K562 (cell line): ENCODE measurements around the gene TIMM50. TPM values are rescaled to one million over a fixed set of nuclear protein-coding genes. Genes with fewer than 3 reads are reported as not detected.
A peak's percentile ranks its signal among the peaks of the same experiment; 100 is the strongest.

Source experiments
- CAMTA2 ChIP-seq: fragments of 250-450 bp; sonication (Bioruptor Pico); conservative IDR thresholded peaks from 2 replicates; pipeline ENCODE4 v1.5.1; 2022
- CCNT2 ChIP-seq: IDR thresholded peaks from 2 replicates; pipeline ENCODE4 v1.6.1; 2011; ENCODE audit warnings: borderline replicate concordance, low read depth, mild to moderate bottlenecking, moderate library complexity, mixed read lengths, low read length; ENCODE audit not compliant: insufficient read length; ENCODE audit errors: extremely low read depth
- DPF2 ChIP-seq: fragments of 450-650 bp; IDR thresholded peaks from 2 replicates; pipeline ENCODE4 v1.6.1; 2016
- E2F5 ChIP-seq: sonication (generic); formaldehyde crosslinking; IDR thresholded peaks from 2 replicates; pipeline ENCODE4 v1.8.0; 2022; ENCODE audit warnings: mild to moderate bottlenecking, missing genetic modification reagents
- GABPA ChIP-seq: fragments of 200-800 bp; sonication (Bioruptor generic); conservative IDR thresholded peaks from 2 replicates; pipeline ENCODE4 v1.6.1; 2016; ENCODE audit warnings: low read depth, missing genetic modification characterization, missing compliant biosample characterization
- KAT8 ChIP-seq: fragments of 450-650 bp; IDR thresholded peaks from 2 replicates; pipeline ENCODE4 v1.6.1; 2016; ENCODE audit warnings: low read depth, mild to moderate bottlenecking
- MEF2A ChIP-seq: IDR thresholded peaks from 2 replicates; pipeline ENCODE4 v1.6.1; 2011; ENCODE audit warnings: low read depth, mild to moderate bottlenecking, low read length, moderate library complexity; ENCODE audit not compliant: control insufficient read depth
- THRAP3 ChIP-seq: fragments of 450-650 bp; IDR thresholded peaks from 2 replicates; pipeline ENCODE4 v1.6.1; 2016; ENCODE audit warnings: mild to moderate bottlenecking, inconsistent platforms, borderline replicate concordance
- YBX1 ChIP-seq: fragments of 450-650 bp; IDR thresholded peaks from 2 replicates; pipeline ENCODE4 v1.7.1; 2016; ENCODE audit warnings: mild to moderate bottlenecking
- ZNF77 ChIP-seq: fragments of 250-450 bp; sonication (Bioruptor Pico); IDR thresholded peaks from 2 replicates; pipeline ENCODE4 v1.5.0; 2020
- polyA plus RNA-seq, 8 experiments: library from polyadenylated mRNA; depleted of rRNA in 4 of 8; stranded (reverse) in 5 of 8; unstranded in 3 of 8; fragments of >200 nt; fragmentation: Nextera tagmentation in 2 of 8; fragmentation: Illumina TruSeq in 1 of 8; extraction: Ambion mirVana in 2 of 8; extraction: Trizol in 1 of 8; gene quantifications; 2 replicates each; pipeline versions ENCODE4 v1.2.1 to v1.2.3, GENCODE V29; 2011 to 2014; ENCODE audit warnings: inconsistent platforms in 1 of 8, missing spikeins in 1 of 8
- total RNA-seq, 7 experiments: library from RNA; depleted of rRNA in 6 of 7; stranded (reverse); fragments of >200 nt in 6 of 7; fragmentation: Illumina TruSeq in 2 of 7; extraction: Trizol in 2 of 7; gene quantifications; 2 replicates each; pipeline versions ENCODE4 v1.2.1 to v1.2.3, GENCODE V29; 2011 to 2021; ENCODE audit warnings: low replicate concordance in 1 of 7
- TF ChIP-seq, protein P1 (sequence below): sonication (generic); formaldehyde crosslinking; IDR thresholded peaks from 2 replicates; pipeline ENCODE4 v1.8.1; 2023; ENCODE audit warnings: mild to moderate bottlenecking, missing genetic modification reagents
- TF ChIP-seq, protein P2 (sequence below), 2 experiments: fragments of 150-350 bp in 1 of 2; IDR thresholded peaks; 2 replicates each; pipeline ENCODE4 v1.6.1; 2012 to 2016; ENCODE audit warnings: low read depth in 2 of 2, low read length in 2 of 2, mild to moderate bottlenecking in 1 of 2, moderate library complexity in 1 of 2
- TF ChIP-seq, protein P3 (sequence below), 2 experiments: IDR thresholded peaks in 1 of 2; conservative IDR thresholded peaks in 1 of 2; 2 replicates each; pipeline ENCODE4 v1.6.1; 2016; ENCODE audit warnings: low read depth in 2 of 2, mild to moderate bottlenecking in 1 of 2, missing compliant biosample characterization in 1 of 2, missing genetic modification characterization in 1 of 2, moderate library complexity in 1 of 2

TIMM50 gene
- total and polyA plus RNA-seq, 9 of the 15 experiments (the other 6 are each of a cell fraction or from before 2014, with no cell fraction given) = 28.3 to 221 (median 170) TPM

DNA sequence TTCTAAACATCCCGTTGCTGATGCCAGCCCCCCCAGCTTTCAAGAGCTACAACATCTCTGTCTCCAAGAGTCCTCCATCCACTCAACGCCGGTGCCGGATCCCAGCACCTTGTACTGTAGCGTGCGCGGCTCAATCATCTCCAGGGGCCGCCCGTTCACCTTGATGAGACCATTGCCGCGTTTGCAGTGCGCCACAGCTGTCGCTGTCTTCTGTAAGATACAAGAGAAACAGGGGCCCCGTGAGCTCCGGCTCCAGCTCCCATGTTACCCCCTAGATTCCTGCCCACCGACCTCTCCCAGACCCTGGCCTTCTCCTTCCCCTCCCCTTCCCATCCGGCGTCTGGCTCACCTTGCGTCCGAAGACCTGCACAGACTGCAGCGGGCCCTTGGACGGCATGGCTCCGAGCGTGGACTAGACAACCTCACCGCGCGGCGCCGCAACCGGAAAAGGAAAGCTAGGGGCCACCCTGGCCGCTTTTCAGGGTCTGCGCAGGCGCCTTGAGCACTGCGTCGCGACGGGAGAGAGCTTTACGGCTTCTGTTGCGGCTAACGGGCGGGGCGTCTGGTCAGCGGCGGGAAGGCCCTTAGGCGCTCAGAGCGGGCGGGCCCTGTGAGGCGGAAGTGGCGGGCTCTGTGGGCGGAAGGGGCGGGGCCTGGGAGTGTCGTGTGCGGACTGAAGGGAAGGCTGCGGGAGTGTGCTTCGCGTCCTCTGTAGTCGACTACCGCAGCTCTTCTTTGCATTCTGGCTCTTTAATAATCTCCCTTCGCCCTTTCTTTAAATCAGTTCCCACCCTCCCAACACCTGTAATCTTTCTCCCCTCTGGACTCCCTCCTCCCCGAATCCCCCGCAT is 44.9 kb upstream of the TIMM50 start, which contains the start of gene RPS16 (continued):
- TF ChIP-seq, protein P1, sequence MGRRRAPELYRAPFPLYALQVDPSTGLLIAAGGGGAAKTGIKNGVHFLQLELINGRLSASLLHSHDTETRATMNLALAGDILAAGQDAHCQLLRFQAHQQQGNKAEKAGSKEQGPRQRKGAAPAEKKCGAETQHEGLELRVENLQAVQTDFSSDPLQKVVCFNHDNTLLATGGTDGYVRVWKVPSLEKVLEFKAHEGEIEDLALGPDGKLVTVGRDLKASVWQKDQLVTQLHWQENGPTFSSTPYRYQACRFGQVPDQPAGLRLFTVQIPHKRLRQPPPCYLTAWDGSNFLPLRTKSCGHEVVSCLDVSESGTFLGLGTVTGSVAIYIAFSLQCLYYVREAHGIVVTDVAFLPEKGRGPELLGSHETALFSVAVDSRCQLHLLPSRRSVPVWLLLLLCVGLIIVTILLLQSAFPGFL (CRISPR knock-in tag) = 0 out of 2 replicates have a peak, but pooled peaks have one; percentile 16
- TF ChIP-seq YBX1 (no peak), ZNF77 (no peak), DPF2 (no peak), CCNT2 (peak; percentile 55), THRAP3 (no peak; the same call in 1 of the 2 replicates), MEF2A (no peak), KAT8 (no peak), E2F5 (CRISPR knock-in tag) (peak; percentile 81; the same call in 1 of the 2 replicates), CAMTA2 (CRISPR knock-in tag) (0 out of 2 replicates have a peak, but pooled peaks have one; percentile 64), GABPA (peak; percentile 97)
- TF ChIP-seq, protein P2, sequence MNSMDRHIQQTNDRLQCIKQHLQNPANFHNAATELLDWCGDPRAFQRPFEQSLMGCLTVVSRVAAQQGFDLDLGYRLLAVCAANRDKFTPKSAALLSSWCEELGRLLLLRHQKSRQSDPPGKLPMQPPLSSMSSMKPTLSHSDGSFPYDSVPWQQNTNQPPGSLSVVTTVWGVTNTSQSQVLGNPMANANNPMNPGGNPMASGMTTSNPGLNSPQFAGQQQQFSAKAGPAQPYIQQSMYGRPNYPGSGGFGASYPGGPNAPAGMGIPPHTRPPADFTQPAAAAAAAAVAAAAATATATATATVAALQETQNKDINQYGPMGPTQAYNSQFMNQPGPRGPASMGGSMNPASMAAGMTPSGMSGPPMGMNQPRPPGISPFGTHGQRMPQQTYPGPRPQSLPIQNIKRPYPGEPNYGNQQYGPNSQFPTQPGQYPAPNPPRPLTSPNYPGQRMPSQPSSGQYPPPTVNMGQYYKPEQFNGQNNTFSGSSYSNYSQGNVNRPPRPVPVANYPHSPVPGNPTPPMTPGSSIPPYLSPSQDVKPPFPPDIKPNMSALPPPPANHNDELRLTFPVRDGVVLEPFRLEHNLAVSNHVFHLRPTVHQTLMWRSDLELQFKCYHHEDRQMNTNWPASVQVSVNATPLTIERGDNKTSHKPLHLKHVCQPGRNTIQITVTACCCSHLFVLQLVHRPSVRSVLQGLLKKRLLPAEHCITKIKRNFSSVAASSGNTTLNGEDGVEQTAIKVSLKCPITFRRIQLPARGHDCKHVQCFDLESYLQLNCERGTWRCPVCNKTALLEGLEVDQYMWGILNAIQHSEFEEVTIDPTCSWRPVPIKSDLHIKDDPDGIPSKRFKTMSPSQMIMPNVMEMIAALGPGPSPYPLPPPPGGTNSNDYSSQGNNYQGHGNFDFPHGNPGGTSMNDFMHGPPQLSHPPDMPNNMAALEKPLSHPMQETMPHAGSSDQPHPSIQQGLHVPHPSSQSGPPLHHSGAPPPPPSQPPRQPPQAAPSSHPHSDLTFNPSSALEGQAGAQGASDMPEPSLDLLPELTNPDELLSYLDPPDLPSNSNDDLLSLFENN (IDR thresholded peaks at IDR 0.05; ENCODE audit: low read depth in 2 of 2, low read length in 2 of 2) = no peak
- TF ChIP-seq, protein P3, sequence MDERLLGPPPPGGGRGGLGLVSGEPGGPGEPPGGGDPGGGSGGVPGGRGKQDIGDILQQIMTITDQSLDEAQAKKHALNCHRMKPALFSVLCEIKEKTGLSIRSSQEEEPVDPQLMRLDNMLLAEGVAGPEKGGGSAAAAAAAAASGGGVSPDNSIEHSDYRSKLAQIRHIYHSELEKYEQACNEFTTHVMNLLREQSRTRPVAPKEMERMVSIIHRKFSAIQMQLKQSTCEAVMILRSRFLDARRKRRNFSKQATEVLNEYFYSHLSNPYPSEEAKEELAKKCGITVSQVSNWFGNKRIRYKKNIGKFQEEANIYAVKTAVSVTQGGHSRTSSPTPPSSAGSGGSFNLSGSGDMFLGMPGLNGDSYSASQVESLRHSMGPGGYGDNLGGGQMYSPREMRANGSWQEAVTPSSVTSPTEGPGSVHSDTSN (CRISPR knock-in tag; IDR thresholded peaks at IDR 0.05; ENCODE audit: low read depth) = no peak
- TF ChIP-seq, protein P3 (tag; conservative IDR thresholded peaks at IDR 0.05; ENCODE audit: low read depth) = no peak
